ENCODE results near the gene TDRD1.

TDRD1 gene

DNA sequence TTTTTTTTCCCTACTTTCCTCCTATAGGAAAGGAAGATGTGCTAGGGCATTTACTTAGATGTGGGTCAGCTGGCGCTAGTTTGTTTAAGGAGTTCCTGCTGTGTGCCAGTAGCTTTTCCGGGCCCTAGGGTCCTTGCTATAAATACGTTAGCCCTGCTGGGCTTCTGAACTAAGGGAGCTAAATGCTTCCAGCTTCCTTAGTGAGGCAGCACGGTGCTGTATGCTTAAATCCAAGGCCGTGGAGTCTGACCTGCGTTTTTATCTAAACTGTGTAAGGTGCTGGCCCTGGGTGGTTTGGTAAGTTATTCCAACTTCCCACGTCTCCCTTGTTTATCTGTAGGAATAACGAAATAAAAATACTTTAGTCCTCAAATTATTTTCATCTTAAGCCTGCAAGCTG lies 594 bp downstream of the TDRD1 start:
- DNase-seq, result no peak

- DNase-seq, result no peak
Observed at GRCh38 chr10:114180937-114181336, 1.8 kb downstream of the TDRD1 start.

DNA sequence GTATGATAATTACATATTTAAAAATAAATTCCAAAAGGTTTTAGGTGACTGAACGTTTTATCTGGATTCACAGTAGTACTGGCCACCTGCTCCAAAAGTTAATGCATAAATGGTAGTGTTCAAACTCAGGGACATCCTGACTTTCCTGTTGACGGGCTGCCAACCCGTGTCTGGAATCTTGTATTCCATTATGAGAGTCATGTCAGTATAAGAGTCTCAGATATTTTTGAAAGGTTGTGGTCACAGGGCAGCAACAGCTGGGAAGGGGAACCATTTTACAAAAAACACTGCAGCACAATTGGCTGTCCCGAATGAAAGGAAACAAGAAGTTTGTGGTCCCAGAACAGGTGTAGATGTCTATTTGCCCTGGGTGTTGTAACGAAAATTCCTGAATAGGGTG lies 2.8 kb downstream of the TDRD1 start:
- no peak for DNase-seq

- DNase-seq, result no peak
Observed at GRCh38 chr10:114183563-114183962, 4.4 kb downstream of the TDRD1 start.

- no peak for DNase-seq
Observed at GRCh38 chr10:114184276-114184675, 5.1 kb downstream of the TDRD1 start.

GRCh38 chr10:114188001-114188400 lies 8.8 kb downstream of the TDRD1 start:
- no peak for DNase-seq

DNA sequence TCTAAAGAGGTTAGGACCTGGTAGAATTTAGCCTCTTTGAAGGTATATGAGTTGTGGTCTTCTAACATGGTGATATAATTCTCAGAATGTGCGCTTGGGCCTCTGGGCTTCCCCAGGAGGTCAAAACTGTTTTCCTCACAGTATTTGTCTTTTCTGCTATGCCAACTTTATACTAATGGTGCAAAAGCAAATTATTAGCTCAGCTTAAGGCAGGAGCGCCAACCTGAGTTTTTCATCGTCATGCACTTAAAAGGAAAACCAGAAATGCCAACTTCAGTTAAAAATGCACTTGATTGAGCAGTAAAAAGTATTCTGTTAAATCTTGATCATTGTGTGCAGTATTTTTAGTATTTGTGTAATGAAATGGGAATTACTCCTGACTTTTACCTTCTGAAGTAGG lies 9.7 kb downstream of the TDRD1 start:
- DNase-seq, result no peak

- DNase-seq, result no peak
Observed at GRCh38 chr10:114189700-114190099, 10.5 kb downstream of the TDRD1 start.

- no peak for DNase-seq
Observed at GRCh38 chr10:114195079-114195478, 15.9 kb downstream of the TDRD1 start.

- DNase-seq, result no peak
Observed at GRCh38 chr10:114199239-114199638, 20.1 kb downstream of the TDRD1 start.

DNA sequence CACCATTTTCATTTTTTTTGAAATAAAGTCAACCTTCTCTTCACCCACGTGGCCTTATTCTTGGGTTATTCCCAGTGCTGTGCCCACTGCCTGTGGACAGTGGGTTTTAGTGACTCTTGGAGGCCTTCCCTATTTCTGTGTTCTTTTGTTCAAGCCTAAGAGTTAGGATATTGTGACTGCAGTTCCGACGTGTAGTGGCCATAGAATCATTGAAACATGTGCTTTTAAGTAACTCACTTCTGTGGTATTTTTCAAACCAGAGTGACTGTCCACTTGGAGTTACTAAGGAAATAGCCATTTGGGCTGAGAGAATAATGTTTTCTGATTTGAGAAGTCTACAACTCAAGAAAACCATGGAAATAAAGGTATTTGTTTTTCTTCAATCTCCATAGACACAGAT lies 23.7 kb downstream of the TDRD1 start:
- DNase-seq, result no peak

DNA sequence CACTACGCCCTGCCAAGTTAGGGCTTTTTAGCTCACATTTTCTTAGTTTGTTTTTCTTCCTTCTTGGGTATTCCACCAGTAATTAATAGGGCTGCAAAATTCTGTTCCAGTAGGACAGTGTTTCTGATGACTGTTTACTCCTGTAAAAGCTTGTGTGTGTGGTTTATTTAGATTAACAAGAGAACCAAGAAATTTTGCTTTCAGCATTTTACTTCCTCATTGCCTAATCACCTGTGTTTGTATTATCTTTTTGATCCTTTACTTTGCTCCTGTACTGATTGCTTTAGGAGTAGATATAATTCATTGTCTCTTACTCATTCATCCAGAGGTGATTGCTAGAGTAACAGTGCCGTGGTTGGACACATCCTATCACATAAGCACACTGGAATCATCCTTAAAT lies 27.7 kb downstream of the TDRD1 start:
- DNase-seq, result no peak

GRCh38 chr10:114207349-114207748 lies 28.2 kb downstream of the TDRD1 start:
- DNase-seq, result no peak

GRCh38 chr10:114208351-114208750 lies 29.2 kb downstream of the TDRD1 start:
- DNase-seq, result peak; percentile 9

- no peak for DNase-seq
Observed at GRCh38 chr10:114212153-114212552, 33.0 kb downstream of the TDRD1 start.

DNA sequence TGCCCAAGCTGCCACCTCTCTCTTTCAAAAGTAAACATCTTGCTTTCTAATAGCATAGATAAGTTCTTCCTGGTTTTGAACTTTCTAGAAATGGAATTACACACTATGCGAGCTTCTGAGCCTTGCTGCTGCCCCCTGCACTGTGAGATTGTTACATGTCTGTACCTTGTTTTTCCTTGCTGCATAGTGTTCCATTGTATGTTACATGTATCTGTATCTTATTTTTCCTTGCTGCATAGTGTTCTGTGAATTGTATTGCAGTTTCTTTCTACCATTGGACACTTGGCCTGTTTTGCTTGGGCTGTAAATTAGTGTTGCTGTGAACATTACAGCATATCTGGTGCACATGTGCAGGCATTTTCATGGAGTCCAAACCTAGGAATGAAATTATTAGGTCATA lies 35.9 kb downstream of the TDRD1 start:
- DNase-seq, result no peak

- no peak for DNase-seq
Observed at GRCh38 chr10:114220281-114220680, 41.1 kb downstream of the TDRD1 start.

DNA sequence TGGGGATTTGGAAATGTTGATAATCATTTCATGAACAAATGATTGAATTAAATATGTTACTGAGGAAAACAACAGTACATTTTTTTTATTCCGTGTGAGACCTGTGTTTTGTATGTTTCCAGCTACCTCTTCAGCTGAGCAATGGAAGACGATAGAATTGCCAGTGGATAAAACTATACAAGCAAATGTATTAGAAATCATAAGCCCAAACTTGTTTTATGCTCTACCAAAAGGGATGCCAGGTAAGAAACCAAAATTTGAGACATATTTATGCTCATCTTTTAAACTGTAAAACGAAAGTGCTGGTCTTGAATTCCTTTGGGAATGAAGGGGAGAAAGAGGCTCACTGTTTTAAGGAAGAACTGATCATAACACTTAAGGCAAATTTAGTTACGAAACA lies 42.1 kb downstream of the TDRD1 start:
- no peak for DNase-seq

DNA sequence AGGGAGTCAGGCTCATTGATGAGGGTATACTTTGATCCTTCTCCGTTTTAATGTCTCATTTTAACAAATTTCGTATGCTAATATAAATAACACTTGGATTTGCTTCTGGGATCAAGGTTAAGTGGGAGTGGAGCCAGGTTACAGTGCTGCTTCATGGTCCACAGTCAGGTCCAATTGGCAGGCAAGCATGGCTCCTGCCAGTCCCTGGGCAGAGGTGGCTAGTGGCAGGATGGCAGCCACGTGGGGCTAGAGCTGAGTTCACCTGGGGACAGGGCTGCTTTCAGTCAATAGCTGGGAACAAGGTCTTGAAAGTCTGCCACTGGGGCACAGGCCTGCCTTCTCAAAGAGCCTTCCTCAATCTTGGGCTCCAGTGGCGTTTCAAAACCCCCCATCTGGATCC lies 43.9 kb downstream of the TDRD1 start:
- no peak for DNase-seq

- DNase-seq, result no peak
Observed at GRCh38 chr10:114228156-114228555, 49.0 kb downstream of the TDRD1 start.

GRCh38 chr10:114232561-114233176 lies 53.5 kb downstream of the TDRD1 start:
- no peak for DNase-seq

DNA sequence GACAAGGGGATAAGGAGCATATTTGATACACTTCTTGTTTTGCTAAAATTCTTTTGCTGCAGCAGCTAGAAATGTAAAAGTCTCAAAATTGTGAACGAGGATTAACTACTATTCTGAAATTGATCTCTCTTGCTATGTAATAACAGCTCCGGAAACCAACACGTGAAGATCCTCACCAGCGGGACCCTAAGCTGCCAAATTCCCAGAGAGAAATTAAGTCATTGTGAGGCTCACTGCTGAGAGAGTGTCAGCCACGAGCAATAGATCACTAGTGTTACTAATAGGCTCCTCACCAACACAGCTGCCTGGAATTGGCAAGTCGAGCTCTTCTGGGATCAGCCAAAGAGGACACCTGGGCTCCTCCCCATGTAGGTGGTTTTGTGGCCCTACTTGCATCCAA lies 54.3 kb downstream of the TDRD1 start:
- no peak for DNase-seq

GRCh38 chr10:114234132-114234531 lies 55.0 kb downstream of the TDRD1 start:
- DNase-seq, result no peak

DNA sequence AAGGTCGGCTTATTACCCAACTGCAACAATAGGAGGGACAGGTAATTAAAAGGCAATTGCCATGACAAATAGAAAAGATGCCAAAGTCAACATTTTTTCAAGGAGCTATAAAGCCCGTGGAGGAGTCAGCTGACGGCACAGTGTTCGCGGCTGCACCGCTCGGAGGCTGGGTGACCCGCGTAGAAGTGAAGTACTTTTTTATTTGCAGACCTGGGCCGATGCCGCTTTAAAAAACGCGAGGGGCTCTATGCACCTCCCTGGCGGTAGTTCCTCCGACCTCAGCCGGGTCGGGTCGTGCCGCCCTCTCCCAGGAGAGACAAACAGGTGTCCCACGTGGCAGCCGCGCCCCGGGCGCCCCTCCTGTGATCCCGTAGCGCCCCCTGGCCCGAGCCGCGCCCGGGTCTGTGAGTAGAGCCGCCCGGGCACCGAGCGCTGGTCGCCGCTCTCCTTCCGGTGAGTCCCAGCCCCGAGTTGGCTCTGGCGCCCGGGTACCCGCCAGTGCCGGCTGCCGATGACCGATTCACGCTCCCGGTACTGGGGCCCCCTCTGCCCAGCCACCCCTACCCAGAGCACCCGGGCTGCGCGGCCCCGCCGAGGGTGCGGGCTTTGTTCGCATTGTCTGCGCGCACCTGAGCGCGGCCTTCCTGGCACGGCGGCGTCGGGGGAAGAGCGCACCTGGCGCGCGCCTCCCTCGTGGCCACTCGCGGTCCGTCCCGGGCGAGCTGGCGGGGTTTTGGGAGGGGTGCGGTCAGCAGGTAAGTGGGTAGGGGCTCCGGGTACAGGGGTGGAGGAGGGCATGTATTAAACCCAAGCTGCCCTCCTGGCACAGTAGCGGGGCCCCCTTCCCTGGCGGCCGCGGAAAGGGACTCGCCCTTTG lies 60.2 kb downstream of the TDRD1 start, which contains the start of gene VWA2:
Gene VWA2, plus strand, starts transcription at position 138 of the 877 bp plus-strand sequence. CDS start 9,460 bp downstream, outside the sequence.
- DNase-seq, result peak; percentile 71

- DNase-seq, result peak; percentile 33
Observed at GRCh38 chr10:114239994-114240345, 60.8 kb downstream of the TDRD1 start.
